GM18951 (cell line): Measurements from ENCODE around the gene CCDC87.

Experiments used
- POLR2A ChIP-seq: IDR thresholded peaks from 4 replicates; pipeline ENCODE4 v1.6.1; 2011; ENCODE audit warnings: mild to moderate bottlenecking; ENCODE audit not compliant: insufficient read length, insufficient read depth; ENCODE audit errors: extremely low read depth
- in situ Hi-C: fragments of 300-500 bp; cut with MboI; formaldehyde crosslinking; loops from one replicate; pipeline ENCODE4 v1.12.0; 2022; ENCODE audit warnings: low sequenced_read_pairs, mixed read lengths, inconsistent platforms; ENCODE audit not compliant: unreplicated experiment

CCDC87 gene

DNA sequence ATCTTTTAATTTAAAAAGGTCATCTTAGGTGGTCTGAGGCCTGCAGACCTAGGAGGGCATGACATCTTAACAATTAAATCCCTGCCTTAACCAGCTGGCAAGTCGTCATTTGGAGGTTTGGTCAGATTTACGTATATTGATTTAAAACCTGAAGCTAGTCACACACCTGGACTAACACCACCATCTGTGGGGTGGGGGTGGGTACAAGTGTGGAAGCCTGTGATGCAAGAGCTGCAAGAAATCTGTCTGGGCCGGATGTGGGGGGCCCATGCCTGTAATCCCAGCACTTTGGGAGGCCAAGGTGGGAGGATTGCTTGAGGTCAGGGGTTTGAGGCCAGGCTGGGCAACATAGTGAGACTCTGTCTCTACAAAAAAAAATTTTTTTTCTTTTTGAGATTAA, 11.6 kb downstream of the CCDC87 start:
- no peak for TF ChIP-seq POLR2A
- in situ Hi-C loops = no loop called here

DNA sequence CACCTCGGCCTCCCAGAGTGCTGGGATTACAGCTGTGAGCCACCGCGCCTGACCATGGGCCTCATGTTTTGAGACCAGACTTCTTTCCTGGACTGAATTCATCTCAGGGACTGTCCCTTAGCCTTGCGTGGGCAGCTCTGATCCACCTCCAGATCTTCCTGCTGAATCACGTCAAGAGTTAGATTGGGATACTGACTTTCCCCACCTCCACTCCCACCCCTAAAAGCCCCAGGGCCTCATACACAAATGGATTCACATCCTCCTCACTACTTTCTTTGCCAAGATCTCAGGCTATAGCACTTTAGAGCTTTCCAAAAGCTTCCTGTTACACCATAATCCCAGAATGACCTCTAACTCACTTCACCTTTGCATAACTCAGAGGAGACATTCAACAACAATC, 12.1 kb downstream of the CCDC87 start:
- TF ChIP-seq POLR2A = no peak
- in situ Hi-C loops = no loop called here

DNA sequence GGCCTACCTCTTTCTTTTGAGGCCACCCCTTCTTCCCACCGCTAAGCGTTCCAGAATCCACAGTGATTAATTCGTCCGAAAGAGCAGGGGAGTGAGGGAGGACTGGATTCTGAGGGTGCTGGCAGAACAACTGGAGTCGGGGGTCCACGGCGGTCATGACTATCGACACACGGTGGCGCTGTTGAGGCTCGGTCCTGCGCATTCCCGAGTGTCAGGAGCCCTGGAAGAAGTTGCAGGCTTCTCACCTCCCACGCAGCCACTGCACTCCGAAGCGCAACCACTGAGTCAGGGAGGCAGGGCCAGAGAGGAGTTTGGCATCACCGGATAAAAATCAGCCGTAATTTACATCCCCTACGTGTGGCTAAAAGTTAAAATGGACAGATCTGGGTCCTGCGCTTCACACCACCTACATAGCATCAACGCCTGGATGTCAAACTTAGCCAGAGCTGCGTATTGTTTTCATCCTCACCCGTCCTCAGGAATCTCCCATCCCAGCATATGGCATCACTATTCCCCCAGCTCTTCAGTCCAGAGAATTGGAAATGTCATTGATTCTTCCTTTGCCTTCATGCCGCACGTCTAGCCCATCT, 13.8 kb downstream of the CCDC87 start:
- no peak for TF ChIP-seq POLR2A
- in situ Hi-C loops = no loop called here

DNA sequence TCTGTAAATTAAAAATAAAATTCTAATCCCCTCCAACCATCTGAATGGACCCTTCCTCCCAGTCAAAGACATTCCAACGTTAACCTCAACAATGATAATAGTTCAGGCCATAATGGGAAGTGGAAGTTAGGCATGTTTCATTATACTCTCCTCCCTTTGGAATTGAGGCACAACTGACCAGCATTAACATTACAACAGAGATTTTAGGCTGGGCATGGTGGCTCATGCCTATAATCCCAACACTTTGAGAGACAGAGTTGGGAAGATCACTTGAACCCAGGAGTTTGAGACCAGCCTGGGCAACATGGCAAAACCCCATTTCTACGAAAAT, 22.0 kb downstream of the CCDC87 start:
- in situ Hi-C loops = loop anchor here (25.0 kb wide), 1 partner anchor 266 kb away; the partner anchor contains the start of gene RCE1
- no peak for TF ChIP-seq POLR2A

DNA sequence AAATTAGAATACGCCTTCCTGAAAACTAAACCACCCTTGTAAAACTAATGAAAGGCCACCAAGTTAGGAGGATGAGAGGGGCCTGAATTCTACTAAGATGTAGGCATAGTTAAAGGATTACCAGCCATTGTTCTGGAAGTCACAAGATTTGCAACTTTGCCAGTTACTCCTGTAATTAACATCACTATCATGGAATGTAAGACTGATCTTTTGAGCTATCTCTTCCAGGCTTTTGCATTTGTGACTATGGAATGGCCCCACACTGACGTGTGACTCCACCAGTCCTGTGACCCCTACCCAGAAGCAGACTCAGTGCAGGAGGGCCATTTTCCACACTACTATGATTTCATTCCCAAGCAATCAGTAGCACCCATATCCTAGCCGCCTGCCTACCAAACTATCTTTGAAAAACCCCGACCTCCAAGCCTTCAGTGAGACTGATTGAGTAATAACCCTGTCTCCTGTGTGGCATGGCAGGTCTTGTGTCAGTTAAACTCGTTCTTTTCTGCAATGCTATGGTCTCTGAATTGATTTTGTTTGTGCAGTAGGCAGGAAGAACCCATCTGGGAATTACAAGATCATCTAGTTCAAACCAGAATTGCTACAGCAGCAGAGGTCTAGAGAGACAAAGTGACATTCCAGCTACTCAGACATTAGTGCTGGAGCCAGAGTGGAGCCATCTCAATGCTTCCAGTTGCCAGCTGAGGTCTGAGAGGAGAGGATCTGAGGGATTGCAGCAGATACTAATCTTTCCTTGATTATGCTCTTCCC, 22.6 kb downstream of the CCDC87 start:
- no peak for TF ChIP-seq POLR2A
- in situ Hi-C loops = loop anchor here (25.0 kb wide), 1 partner anchor 267 kb away; the partner anchor contains the start of gene RCE1

DNA sequence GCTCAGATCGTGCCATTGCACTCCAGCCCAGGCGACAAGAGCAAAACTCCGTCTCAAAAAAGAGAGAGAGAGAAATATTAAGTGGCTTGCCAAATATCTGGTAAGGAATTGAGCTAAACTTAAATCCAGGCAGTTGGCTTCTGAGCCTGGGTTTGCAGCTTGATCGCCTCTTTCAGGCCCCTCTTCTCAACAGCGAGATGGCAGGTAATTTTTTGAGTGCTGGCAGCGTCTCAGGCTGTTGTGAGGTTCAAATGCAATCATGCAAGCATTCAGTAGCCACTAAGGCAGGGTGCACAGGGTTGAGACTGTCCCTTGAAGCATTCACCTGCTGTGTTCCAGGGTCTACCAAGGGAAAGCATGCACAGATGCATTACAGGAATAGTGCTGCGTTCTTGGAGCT, 23.8 kb downstream of the CCDC87 start:
- in situ Hi-C loops = loop anchor here (25.0 kb wide), 1 partner anchor 268 kb away; the partner anchor contains the start of gene RCE1
- no peak for TF ChIP-seq POLR2A

DNA sequence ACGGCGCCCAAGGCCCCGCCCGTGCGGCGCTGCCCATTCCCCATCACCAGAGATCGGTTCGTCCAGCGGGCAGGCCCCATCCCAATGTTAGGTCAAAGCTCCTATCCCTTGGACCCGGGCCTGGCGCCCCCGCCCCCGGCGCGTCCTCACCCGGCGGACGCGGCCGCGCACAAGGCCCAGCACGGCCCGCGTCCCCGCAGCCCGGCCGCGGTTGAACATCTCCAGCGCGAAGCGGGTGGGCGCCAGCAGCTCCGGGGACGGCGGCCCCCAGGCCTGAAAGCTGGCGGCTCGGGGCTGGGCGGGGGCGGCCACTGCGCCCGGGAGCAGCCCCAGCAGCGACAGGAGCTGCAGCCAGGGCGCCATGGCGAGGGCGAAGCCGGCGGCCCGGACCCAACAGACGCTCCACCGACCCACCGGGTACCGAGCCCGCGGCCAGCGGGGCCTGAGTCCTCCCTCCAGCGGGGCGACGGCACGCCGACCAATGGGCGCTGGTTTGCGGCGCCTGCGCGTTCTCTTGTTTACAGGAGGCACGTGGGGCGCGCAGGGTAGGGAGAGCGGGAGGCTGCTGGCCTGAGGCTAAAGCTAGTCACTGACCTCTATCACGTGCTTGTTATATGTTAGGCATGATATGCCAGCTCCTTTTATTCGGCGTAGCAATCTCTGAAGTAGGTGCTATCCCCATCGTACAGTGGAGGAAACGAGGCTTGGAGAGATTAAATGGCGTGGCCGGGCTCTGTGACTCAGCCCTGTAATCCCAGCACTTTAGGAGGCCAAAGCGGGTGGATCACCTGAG, 24.5 kb downstream of the CCDC87 start, which contains the start of gene CTSF:
Gene CTSF (minus strand): TSS at position 483 of the 793 bp plus-strand sequence. CDS start 120 bp downstream, at position 363.
- in situ Hi-C loops = loop anchor here (25.0 kb wide), 1 partner anchor 269 kb away; the partner anchor contains the start of gene RCE1
- TF ChIP-seq POLR2A = no peak

DNA sequence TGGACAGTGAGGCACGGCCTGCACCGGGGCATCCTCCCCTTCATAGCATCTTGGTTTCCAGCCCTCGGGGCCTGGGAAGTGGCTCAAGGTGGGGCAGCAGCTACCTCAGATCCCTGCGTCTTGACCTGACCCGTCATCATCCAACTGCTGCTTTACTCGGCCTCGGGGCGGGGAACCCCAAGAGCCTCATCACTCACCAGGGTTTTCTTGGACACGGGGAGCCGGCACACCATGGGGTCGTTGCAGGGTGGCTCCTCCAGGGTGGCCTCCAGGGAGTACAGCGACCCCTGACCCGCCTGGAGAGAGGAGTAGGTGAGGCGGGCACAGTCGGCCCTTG, 25.1 kb downstream of the CCDC87 start:
- in situ Hi-C loops = loop anchor here (25.0 kb wide), 1 partner anchor 270 kb away; the partner anchor contains the start of gene RCE1

DNA sequence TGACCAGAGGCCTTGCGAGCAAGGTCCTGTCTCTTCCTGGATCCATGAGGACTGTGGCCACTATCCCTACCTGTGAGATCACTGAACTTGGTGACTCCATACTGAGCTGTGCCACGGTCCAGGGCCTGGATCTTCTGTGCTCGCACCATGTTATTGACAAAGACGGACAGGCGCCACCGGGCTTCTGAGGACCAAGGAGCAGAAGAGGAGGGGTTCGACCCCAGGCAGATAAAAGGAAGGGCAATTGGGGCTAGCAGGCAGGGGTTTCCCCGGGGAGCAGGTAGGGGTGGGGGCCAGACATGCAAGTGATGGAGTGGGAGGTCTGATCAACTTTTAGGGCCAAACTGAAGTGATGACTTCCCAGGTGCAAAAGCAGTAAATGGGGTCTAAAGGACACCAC, 26.6 kb downstream of the CCDC87 start:
- in situ Hi-C loops = loop anchor here (25.0 kb wide), 1 partner anchor 271 kb away; the partner anchor contains the start of gene RCE1
- TF ChIP-seq POLR2A = no peak

More for the DNA sequence above, 25.1 kb downstream of the CCDC87 start:
- TF ChIP-seq POLR2A = no peak

DNA sequence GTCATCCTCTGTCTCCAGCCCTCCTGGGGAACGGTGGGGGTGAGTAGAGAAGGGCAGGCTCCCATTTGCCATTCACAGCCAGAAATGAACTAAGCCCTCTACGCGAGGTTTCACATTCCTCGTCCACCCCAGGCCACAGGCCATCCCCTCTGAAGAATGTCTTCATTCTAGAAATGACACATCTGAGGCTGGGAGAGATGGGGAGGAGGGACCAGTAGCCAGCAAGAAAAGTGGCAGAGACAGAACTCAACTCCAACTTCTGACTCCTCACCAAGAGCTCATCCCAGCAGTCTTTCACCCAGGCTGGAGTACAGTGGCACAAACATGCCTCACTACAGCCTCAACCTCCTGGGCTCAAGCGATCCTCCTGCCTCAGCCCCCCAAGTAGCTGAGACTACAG, 27.9 kb downstream of the CCDC87 start:
- in situ Hi-C loops = loop anchor here (25.0 kb wide), 1 partner anchor 272 kb away; the partner anchor contains the start of gene RCE1
- no peak for TF ChIP-seq POLR2A

DNA sequence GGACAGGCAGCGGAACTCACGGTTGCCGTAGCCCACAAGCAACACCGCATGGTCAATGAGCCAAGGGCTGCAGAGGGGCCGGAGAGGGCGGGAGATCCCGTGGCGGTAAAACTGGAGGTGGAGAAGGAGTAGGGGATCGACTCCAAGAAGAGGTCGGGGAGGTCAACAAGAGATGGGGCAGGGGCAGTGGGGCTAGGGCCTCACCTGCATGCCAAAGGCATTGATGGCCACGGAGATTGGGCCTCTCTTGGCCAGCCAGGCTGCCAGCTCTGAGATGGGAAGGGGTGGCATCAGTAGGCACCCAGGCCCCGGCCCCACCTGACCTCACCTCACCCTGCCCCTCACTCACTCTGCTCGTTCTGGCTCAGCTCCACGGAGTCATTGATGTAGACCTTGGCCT, 28.3 kb downstream of the CCDC87 start:
- no peak for TF ChIP-seq POLR2A
- in situ Hi-C loops = loop anchor here (25.0 kb wide), 1 partner anchor 273 kb away; the partner anchor contains the start of gene RCE1

DNA sequence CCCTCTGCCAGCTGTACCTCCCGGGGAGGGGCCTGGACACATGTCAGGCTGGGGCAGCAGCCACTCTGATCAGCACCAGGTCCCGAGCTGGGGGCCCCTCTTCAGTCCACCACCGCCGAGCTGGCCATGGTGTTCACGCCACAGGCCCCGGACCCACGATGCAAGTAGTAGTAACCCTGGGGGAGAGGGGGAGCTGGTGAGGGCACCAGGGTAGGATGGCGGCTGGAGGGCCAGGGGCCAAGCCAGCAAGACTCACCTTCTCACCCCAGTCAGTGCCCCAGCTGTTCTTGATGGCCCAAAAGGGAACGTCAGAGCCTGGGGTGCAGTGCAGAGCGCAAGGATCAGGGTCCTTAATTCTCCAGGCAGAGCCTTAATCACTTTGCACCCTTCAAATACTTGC, 29.0 kb downstream of the CCDC87 start:
- in situ Hi-C loops = loop anchor here (25.0 kb wide), 1 partner anchor 273 kb away; the partner anchor contains the start of gene RCE1

More for the DNA sequence above, 29.0 kb downstream of the CCDC87 start:
- TF ChIP-seq POLR2A = no peak
